Urinary bladder (tissue), 4 donors: Measurements from ENCODE around the gene BNC2. TPM values are rescaled to one million over a fixed set of nuclear protein-coding genes. Genes with fewer than 3 reads are reported as not detected.
A peak's percentile ranks its signal among the peaks of the same experiment; 100 is the strongest.
"Not testable (repeated sequence)": the region's sequence is repeated elsewhere in the genome, so short reads cannot be mapped to it uniquely, and the experiment has no call there.

Experiments used
- DNase-seq: peaks from one replicate; pipeline ENCODE4 v3.0.0-alpha.2; 2015; ENCODE audit errors: extremely low spot score
- H3K27ac ChIP-seq: one replicate; pipeline ENCODE4 v1.5.1; 2013; ENCODE audit warnings: low read depth, mild to moderate bottlenecking, moderate library complexity
- H3K36me3 ChIP-seq: one replicate; pipeline ENCODE4 v1.6.1; 2013; ENCODE audit warnings: mild to moderate bottlenecking, moderate library complexity; ENCODE audit not compliant: insufficient read depth
- H3K4me1 ChIP-seq: one replicate; pipeline ENCODE4 v1.6.1; 2013; ENCODE audit warnings: mild to moderate bottlenecking, moderate library complexity; ENCODE audit not compliant: insufficient read depth
- H3K4me3 ChIP-seq: one replicate; pipeline ENCODE4 v1.5.1; 2013; ENCODE audit warnings: low read depth, low read length
- WGBS: extraction: QIAGEN DNeasy Blood & Tissue Kit; methylation state at CpG from one replicate; pipeline ENCODE4 v1.1.7; 2013; 5-methylcytosine and 5-hydroxymethylcytosine counted together
- polyA plus RNA-seq: library from polyadenylated mRNA; stranded (reverse); fragments of 200-250 nt; gene quantifications from one replicate; pipeline ENCODE4 v1.2.3, GENCODE V29; 2013
- total RNA-seq: library from RNA; depleted of rRNA; stranded (reverse); fragments of >200 nt; gene quantifications from one replicate; pipeline ENCODE4 v1.2.3, GENCODE V29; 2014
- donor health status: healthy with polysubstance abuse.
- donor health status: healthy.

Gene BNC2, protein sequence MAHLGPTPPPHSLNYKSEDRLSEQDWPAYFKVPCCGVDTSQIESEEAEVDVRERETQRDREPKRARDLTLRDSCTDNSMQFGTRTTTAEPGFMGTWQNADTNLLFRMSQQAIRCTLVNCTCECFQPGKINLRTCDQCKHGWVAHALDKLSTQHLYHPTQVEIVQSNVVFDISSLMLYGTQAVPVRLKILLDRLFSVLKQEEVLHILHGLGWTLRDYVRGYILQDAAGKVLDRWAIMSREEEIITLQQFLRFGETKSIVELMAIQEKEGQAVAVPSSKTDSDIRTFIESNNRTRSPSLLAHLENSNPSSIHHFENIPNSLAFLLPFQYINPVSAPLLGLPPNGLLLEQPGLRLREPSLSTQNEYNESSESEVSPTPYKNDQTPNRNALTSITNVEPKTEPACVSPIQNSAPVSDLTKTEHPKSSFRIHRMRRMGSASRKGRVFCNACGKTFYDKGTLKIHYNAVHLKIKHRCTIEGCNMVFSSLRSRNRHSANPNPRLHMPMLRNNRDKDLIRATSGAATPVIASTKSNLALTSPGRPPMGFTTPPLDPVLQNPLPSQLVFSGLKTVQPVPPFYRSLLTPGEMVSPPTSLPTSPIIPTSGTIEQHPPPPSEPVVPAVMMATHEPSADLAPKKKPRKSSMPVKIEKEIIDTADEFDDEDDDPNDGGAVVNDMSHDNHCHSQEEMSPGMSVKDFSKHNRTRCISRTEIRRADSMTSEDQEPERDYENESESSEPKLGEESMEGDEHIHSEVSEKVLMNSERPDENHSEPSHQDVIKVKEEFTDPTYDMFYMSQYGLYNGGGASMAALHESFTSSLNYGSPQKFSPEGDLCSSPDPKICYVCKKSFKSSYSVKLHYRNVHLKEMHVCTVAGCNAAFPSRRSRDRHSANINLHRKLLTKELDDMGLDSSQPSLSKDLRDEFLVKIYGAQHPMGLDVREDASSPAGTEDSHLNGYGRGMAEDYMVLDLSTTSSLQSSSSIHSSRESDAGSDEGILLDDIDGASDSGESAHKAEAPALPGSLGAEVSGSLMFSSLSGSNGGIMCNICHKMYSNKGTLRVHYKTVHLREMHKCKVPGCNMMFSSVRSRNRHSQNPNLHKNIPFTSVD
- total RNA-seq, result 69.5 TPM
- 10.7 TPM for polyA plus RNA-seq

GRCh38 chr9:16870596-16871335, at the start of gene BNC2:
TSS of gene BNC2 (minus strand) at chr9:16870670. CDS start at chr9:16870648, 22 bp downstream.
- Histone ChIP-seq H3K4me1 (no peaks in the 10 kb centered on the region), H3K27ac (peak within 1 kb of the TSS; percentile 88), H3K4me3 (peak within 1 kb of the TSS; percentile 67), H3K36me3 (no peaks in the 10 kb centered on the region)
- 1% methylated on average over 57 of the region's 58 CpGs for WGBS
- no peak for DNase-seq

DNA sequence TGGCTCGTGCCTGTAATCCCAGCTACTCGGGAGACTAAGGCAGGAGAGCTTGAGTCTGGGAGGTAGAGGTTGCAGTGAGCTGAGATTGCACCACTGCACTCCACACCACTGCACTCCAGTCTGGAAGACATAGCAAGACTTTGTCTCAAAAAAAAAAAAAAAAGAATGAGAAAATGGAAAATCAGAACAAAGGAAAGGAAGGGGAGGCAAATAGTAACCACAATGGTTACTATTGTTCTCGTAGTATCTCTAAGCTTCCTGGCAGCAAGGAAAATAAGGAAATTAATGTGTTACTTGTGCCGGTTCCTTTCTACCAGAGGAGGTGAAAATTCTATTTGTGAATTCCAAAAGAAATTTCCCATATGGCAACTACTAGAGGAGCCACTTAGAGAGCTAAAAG, 48.5 kb upstream of the BNC2 start:
- no peaks in the 10 kb centered on the region for H3K4me1 ChIP-seq
- no peak overlapping the region for H3K4me3 ChIP-seq
- H3K36me3 ChIP-seq, result no peaks in the 10 kb centered on the region
- no peak overlapping the region for H3K27ac ChIP-seq
- no peak for DNase-seq
- WGBS, result 74% methylated on average over 4 of the region's 4 CpGs

DNA sequence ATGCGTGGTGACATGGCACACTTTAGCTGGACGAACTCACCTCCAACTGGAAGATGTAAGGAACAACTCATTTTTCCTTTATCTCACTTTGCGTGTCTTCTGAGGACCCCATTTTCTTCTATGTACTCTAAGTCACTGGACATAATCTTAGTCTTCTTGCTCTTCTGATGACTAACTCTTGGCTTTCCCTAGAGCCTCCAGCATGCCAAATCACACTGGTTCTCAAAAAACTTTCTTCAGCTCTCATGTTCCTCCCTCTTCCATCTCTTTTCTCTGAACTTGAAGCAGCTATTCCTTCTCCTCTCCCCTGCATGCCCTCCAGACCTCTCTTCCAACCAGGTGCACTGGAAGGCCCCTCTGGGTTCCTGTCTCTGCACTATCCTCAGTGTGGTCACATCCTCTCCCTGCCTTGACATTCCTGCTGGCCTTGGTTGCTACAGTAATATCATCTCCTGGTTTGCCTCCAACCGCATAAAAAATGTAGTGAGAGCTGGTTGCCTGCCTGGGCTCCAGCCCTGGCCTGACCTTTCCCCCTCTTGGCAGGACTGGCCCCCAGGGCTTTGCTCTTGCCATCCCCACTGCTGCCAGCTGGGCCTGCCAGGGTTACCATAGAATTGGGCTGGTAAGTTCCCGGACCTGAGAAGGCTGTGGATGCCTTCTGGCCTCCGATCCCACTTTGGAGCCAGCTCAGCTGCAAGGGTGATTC, 44.8 kb upstream of the BNC2 start:
- 90% methylated on average over 6 of the region's 6 CpGs for WGBS
- no peak for DNase-seq
- Histone ChIP-seq H3K36me3 (no peaks in the 10 kb centered on the region), H3K4me3 (no peak overlapping the region), H3K27ac (no peak overlapping the region), H3K4me1 (no peaks in the 10 kb centered on the region)

DNA sequence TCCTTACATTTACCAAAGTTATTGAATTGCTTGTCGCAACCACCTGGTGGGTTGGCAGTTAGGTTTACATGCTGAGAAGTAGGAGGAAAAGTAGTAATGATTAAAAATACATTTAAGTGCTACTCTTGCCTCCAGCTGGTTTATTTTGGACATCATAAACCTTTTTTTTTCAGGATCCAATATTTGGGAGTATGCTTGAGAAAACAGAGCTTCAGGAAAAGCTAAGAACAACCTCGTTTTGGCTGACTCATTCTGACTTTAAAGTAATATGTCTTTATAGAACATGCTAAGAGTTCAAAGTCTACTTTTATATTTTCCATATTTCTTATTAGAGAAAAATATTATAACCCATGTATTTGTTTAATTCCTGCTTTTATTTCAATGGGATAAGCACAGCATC, 41.7 kb upstream of the BNC2 start:
- no peaks in the 10 kb centered on the region for H3K36me3 ChIP-seq
- H3K4me1 ChIP-seq, result no peaks in the 10 kb centered on the region
- no peak overlapping the region for H3K27ac ChIP-seq
- WGBS, result 65% methylated on average over 2 of the region's 2 CpGs
- H3K4me3 ChIP-seq, result no peak overlapping the region
- peak; percentile 13 for DNase-seq

GRCh38 chr9:16908206-16908605, 37.7 kb upstream of the BNC2 start:
- not testable (repeated sequence) for H3K36me3 ChIP-seq, H3K4me1 ChIP-seq, DNase-seq, H3K27ac ChIP-seq, H3K4me3 ChIP-seq

- H3K4me3 ChIP-seq, result no peak overlapping the region
- 92% methylated on average over 4 of the region's 4 CpGs for WGBS
- DNase-seq, result no peak
- H3K27ac ChIP-seq, result no peak overlapping the region
- H3K4me1 ChIP-seq, result no peaks in the 10 kb centered on the region
- H3K36me3 ChIP-seq, result no peaks in the 10 kb centered on the region
Observed at GRCh38 chr9:16904655-16905054, 34.2 kb upstream of the BNC2 start.

GRCh38 chr9:16901590-16901989, 31.1 kb upstream of the BNC2 start:
- WGBS, result 95% methylated on average over 2 of the region's 2 CpGs
- no peak overlapping the region for H3K4me3 ChIP-seq
- no peaks in the 10 kb centered on the region for H3K4me1 ChIP-seq
- H3K27ac ChIP-seq, result no peak overlapping the region
- no peaks in the 10 kb centered on the region for H3K36me3 ChIP-seq
- DNase-seq, result no peak

- no peak for DNase-seq
- no peak overlapping the region for H3K4me3 ChIP-seq
- no peaks in the 10 kb centered on the region for H3K4me1 ChIP-seq
- WGBS, result 35% methylated on average over 2 of the region's 2 CpGs
- no peaks in the 10 kb centered on the region for H3K36me3 ChIP-seq
- no peak overlapping the region for H3K27ac ChIP-seq
Observed at GRCh38 chr9:16899606-16900005, 29.1 kb upstream of the BNC2 start.

- H3K4me1 ChIP-seq, result no peaks in the 10 kb centered on the region
- no peak overlapping the region for H3K4me3 ChIP-seq
- no peak for DNase-seq
- H3K36me3 ChIP-seq, result no peaks in the 10 kb centered on the region
- WGBS, result 71% methylated on average over 2 of the region's 2 CpGs
- H3K27ac ChIP-seq, result no peak overlapping the region
Observed at GRCh38 chr9:16898464-16898863, 28.0 kb upstream of the BNC2 start.

GRCh38 chr9:16888594-16888993, 18.1 kb upstream of the BNC2 start:
- no peak for DNase-seq
- H3K36me3 ChIP-seq, result no peaks in the 10 kb centered on the region
- WGBS, result 98% methylated on average over 3 of the region's 3 CpGs

DNA sequence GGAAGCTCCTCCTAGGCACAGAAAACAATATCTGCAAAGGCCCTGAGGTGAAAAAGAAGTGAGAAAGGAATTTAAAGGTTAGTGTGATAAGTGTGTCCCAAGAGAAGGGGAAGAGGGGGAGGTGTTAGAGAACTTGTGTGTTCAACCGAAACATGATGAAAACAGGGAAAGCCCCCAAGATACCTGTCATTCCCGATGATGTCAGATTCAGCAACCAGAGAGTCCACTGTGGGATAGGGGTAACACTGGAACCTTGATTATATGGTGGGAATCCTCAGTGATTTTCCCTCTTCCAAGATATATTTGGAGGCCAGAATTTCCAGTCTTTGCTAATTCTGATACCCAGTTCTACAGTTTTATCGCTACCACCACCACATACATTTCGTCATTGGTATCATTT, 15.5 kb upstream of the BNC2 start:
- Histone ChIP-seq H3K4me3 (no peak overlapping the region), H3K27ac (no peak overlapping the region), H3K4me1 (no peaks in the 10 kb centered on the region), H3K36me3 (no peaks in the 10 kb centered on the region)
- DNase-seq, result no peak
- WGBS, result 95% methylated on average over 4 of the region's 4 CpGs

More at GRCh38 chr9:16888594-16888993, 18.1 kb upstream of the BNC2 start:
- Histone ChIP-seq H3K4me1 (no peaks in the 10 kb centered on the region), H3K4me3 (no peak overlapping the region), H3K27ac (no peak overlapping the region)

- H3K27ac ChIP-seq, result no peak overlapping the region
- no peaks in the 10 kb centered on the region for H3K36me3 ChIP-seq
- no peak overlapping the region for H3K4me3 ChIP-seq
- no peaks in the 10 kb centered on the region for H3K4me1 ChIP-seq
- no peak for DNase-seq
- WGBS, result 49% methylated on average over 5 of the region's 5 CpGs
Observed at GRCh38 chr9:16884952-16885513, 14.6 kb upstream of the BNC2 start.
